Measurements from ENCODE around the gene FBXO2.

The FBXO2 gene

GRCh38 chr1:11682287-11682771 lies 28.1 kb upstream of the FBXO2 start:
- no peak for ATAC-seq
- TF ChIP-seq RARB (CRISPR knock-in tag; IDR thresholded peaks at IDR 0.05) (no peak), ISL1 (CRISPR knock-in tag; IDR thresholded peaks at IDR 0.05) (no peak), ZNF565 (CRISPR knock-in tag; conservative IDR thresholded peaks at IDR 0.05; ENCODE audit: low read depth) (no peak), ZFP30 (CRISPR knock-in tag; IDR thresholded peaks at IDR 0.05) (no peak), ZFP3 (CRISPR knock-in tag; IDR thresholded peaks at IDR 0.05) (no peak), PATZ1 (CRISPR knock-in tag; IDR thresholded peaks at IDR 0.05; ENCODE audit: borderline replicate concordance) (no peak), TCF4 (CRISPR knock-in tag; IDR thresholded peaks at IDR 0.05; ENCODE audit: borderline replicate concordance) (no peak), ZNF8 (CRISPR knock-in tag; IDR thresholded peaks at IDR 0.05) (no peak), TOX (CRISPR knock-in tag; IDR thresholded peaks at IDR 0.05; ENCODE audit: borderline replicate concordance) (no peak), OSR1 (CRISPR knock-in tag; IDR thresholded peaks at IDR 0.05) (no peak), BACH2 (CRISPR knock-in tag; IDR thresholded peaks at IDR 0.05; ENCODE audit: borderline replicate concordance) (no peak)
- TF ChIP-seq, protein P1, sequence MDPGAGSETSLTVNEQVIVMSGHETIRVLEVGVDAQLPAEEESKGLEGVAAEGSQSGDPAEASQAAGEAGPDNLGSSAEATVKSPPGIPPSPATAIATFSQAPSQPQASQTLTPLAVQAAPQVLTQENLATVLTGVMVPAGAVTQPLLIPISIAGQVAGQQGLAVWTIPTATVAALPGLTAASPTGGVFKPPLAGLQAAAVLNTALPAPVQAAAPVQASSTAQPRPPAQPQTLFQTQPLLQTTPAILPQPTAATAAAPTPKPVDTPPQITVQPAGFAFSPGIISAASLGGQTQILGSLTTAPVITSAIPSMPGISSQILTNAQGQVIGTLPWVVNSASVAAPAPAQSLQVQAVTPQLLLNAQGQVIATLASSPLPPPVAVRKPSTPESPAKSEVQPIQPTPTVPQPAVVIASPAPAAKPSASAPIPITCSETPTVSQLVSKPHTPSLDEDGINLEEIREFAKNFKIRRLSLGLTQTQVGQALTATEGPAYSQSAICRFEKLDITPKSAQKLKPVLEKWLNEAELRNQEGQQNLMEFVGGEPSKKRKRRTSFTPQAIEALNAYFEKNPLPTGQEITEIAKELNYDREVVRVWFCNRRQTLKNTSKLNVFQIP (CRISPR knock-in tag; IDR thresholded peaks at IDR 0.05; ENCODE audit: borderline replicate concordance, low read depth): no peak
- TF ChIP-seq, protein P2, sequence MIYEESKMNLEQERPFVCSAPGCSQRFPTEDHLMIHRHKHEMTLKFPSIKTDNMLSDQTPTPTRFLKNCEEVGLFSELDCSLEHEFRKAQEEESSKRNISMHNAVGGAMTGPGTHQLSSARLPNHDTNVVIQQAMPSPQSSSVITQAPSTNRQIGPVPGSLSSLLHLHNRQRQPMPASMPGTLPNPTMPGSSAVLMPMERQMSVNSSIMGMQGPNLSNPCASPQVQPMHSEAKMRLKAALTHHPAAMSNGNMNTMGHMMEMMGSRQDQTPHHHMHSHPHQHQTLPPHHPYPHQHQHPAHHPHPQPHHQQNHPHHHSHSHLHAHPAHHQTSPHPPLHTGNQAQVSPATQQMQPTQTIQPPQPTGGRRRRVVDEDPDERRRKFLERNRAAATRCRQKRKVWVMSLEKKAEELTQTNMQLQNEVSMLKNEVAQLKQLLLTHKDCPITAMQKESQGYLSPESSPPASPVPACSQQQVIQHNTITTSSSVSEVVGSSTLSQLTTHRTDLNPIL (CRISPR knock-in tag; IDR thresholded peaks at IDR 0.05; ENCODE audit: low read depth): no peak

GRCh38 chr1:11681071-11681771 lies 27.0 kb upstream of the FBXO2 start, which contains the start of gene MAD2L2:
Gene MAD2L2 (minus strand): TSS chr1:11681148. CDS start chr1:11680601, 547 bp downstream.
- peak; percentile 93 for ATAC-seq
- TF ChIP-seq ZNF70 (CRISPR knock-in tag; IDR thresholded peaks at IDR 0.05): no peak
- TF ChIP-seq OSR1 (CRISPR knock-in tag; IDR thresholded peaks at IDR 0.05): no peak
- TF ChIP-seq, protein P1 (CRISPR knock-in tag; IDR thresholded peaks at IDR 0.05; ENCODE audit: borderline replicate concordance, low read depth): no peak
- no peak for TF ChIP-seq ESRRG (CRISPR knock-in tag; IDR thresholded peaks at IDR 0.05)
- no peak for TF ChIP-seq GLIS3 (CRISPR knock-in tag; IDR thresholded peaks at IDR 0.05)
- no peak for TF ChIP-seq ZC3H10 (CRISPR knock-in tag; IDR thresholded peaks at IDR 0.05)

DNA sequence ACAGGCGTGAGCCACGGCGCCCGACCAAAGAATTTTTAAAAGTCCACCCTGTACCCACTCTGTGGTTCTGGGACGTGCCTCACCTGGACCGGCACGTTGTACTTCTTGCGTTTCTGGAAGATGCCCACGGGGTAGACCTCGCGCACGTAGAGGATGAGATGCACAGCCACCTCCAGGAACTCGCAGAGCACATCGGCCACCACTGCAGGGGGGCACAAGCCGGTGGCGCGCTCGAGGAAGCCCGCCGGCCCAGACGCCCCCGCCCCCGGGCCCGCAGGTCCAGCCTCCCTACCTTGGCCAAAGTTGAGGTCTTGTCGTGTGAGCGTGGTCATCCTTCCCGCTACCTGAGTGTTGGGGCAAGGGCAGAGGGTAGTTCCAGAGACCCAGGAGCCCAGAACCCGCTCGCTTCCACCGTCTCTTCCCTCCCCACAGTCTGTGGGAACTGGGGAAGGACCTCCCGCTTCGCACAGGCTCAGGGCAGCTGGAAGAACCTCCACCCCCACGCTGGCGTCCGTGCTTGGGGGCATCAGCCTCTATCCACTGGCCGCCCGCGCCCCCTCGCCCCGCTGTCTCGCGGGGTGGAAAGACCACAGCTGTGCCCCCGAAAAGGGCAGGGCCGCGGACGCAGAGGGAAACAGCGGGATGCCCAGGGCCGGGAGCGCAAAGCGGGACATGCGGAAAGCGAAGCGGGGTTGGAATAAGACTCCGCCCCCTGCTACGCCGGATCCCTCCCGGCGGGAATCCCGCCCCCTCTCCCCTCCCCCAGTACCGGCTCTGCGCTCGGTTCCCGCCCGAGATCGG lies 26.2 kb upstream of the FBXO2 start:
- ATAC-seq: peak; percentile 68
- TF ChIP-seq ZFP30 (CRISPR knock-in tag; IDR thresholded peaks at IDR 0.05) (no peak), ZNF70 (CRISPR knock-in tag; IDR thresholded peaks at IDR 0.05) (no peak), PATZ1 (CRISPR knock-in tag; IDR thresholded peaks at IDR 0.05; ENCODE audit: borderline replicate concordance) (no peak), GLIS3 (CRISPR knock-in tag; IDR thresholded peaks at IDR 0.05) (no peak), RARB (CRISPR knock-in tag; IDR thresholded peaks at IDR 0.05) (no peak), CSDC2 (CRISPR knock-in tag; IDR thresholded peaks at IDR 0.05) (no peak), SNAI2 (CRISPR knock-in tag; IDR thresholded peaks at IDR 0.05) (no peak), ARNTL (CRISPR knock-in tag; IDR thresholded peaks at IDR 0.05; ENCODE audit: borderline replicate concordance, low read depth) (no peak), OSR1 (CRISPR knock-in tag; IDR thresholded peaks at IDR 0.05) (no peak)
- TF ChIP-seq, protein P3, sequence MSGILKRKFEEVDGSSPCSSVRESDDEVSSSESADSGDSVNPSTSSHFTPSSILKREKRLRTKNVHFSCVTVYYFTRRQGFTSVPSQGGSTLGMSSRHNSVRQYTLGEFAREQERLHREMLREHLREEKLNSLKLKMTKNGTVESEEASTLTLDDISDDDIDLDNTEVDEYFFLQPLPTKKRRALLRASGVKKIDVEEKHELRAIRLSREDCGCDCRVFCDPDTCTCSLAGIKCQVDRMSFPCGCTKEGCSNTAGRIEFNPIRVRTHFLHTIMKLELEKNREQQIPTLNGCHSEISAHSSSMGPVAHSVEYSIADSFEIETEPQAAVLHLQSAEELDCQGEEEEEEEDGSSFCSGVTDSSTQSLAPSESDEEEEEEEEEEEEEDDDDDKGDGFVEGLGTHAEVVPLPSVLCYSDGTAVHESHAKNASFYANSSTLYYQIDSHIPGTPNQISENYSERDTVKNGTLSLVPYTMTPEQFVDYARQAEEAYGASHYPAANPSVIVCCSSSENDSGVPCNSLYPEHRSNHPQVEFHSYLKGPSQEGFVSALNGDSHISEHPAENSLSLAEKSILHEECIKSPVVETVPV (CRISPR knock-in tag; IDR thresholded peaks at IDR 0.05): no peak
- TF ChIP-seq, protein P1 (CRISPR knock-in tag; IDR thresholded peaks at IDR 0.05; ENCODE audit: borderline replicate concordance, low read depth): no peak
- TF ChIP-seq, protein P2 (CRISPR knock-in tag; IDR thresholded peaks at IDR 0.05; ENCODE audit: low read depth): no peak
